Activated T-helper 2 cell treated with anti-CD3 and anti-CD28 coated beads, Interferon-gamma antibody, Interleukin-2, Interleukin-4, amounts not matched to agents 10 μg/mL and 5 μg/mL and 100 μg/mL, durations not matched to agents 14 hours and 24 hours and 36 hours (primary cell): ENCODE measurements around the gene RALY. TPM values are rescaled to one million over a fixed set of nuclear protein-coding genes. Genes with fewer than 3 reads are reported as not detected.

Experiments
- DNase-seq: peaks from one replicate; pipeline ENCODE4 v3.0.0; 2021; ENCODE audit warnings: low spot score
- H3K27ac Mint-ChIP-seq: one replicate; pipeline ENCODE4 v1.8.0; 2021; ENCODE audit warnings: mixed read lengths
- H3K27me3 Mint-ChIP-seq: one replicate; pipeline ENCODE4 v1.8.0; 2021; ENCODE audit warnings: low read depth, mixed read lengths
- H3K36me3 Mint-ChIP-seq: one replicate; pipeline ENCODE4 v1.8.0; 2021; ENCODE audit warnings: low read depth, mixed read lengths
- H3K4me1 Mint-ChIP-seq: one replicate; pipeline ENCODE4 v1.8.0; 2021; ENCODE audit warnings: low read depth, mixed read lengths
- H3K4me3 Mint-ChIP-seq: one replicate; pipeline ENCODE4 v1.8.0; 2021; ENCODE audit warnings: low read depth, mild to moderate bottlenecking, moderate library complexity, mixed read lengths
- H3K9me3 Mint-ChIP-seq: one replicate; pipeline ENCODE4 v1.8.0; 2021; ENCODE audit warnings: mixed read lengths
- intact Hi-C: fragments of 100-400 bp; cut with micrococcal nuclease; formaldehyde crosslinking; loops from one replicate; pipeline ENCODE4 v1.15.1; 2023
- total RNA-seq: library from RNA; stranded (reverse); gene quantifications from 2 replicates; pipeline ENCODE4 v1.2.3, GENCODE V29; 2022

The RALY gene
- total RNA-seq, 1 donor from 2014 or later = 149 TPM

DNA sequence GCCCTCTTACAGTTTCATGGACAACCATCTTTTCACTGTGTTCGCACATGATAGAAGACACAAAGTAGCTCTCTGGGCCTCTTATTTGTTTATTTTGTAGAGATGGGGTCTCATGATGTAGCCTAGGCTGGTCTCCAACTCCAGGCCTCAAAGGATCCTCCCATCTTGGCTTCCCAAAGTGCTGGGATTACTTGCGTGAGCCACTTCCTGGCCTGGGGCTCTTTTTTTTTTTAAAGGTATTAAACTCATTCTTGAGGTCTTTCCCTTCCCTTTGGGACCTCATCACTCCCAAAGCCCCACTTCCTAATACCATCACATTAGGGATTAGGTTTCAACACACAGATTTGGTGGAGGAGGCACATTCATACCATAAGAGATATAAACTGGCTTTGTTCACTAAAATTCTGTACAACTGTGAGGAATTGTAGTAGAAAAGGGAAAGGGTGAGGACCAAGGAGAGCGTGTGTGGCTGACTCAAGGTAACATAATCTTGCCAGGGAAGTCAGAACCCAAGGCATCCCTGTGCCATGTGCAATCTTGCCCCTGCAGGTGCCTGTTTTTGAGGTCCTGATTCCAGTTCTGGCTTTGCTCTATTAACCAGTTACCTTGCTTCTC lies 72.9 kb downstream of the RALY start:
- Mint-ChIP-seq H3K4me3 (no peak overlapping the region), H3K9me3 (no peaks in the 10 kb centered on the region), H3K4me1 (peaks cover 19% of the 10 kb centered on the region), H3K27me3 (no peaks in the 10 kb centered on the region), H3K36me3 (peaks cover 8% of the 10 kb centered on the region), H3K27ac (no peak overlapping the region)
- DNase-seq = no peak
- intact Hi-C loops = no loop called here

DNA sequence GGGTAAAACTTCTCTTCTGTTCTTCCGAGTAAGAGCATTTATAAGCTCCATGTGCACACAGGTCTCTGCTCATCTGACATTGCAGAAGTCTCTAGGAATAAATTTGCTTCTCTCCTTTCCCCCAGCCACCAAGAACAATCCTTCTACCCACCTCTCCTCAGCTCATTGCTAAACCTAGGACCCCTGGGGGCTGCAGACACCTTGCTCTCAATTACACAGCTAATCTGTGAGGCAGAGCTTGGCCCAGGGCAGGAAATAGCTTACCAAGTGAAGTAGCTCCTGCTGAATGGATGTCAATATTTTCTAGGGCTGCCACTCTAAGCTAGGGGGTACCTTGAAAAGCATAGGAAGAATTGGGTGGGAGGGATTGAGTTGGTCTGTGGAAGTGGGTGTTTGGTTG lies 74.3 kb downstream of the RALY start:
- no peaks in the 10 kb centered on the region for H3K27me3 Mint-ChIP-seq
- peaks cover 18% of the 10 kb centered on the region for H3K36me3 Mint-ChIP-seq
- no peaks in the 10 kb centered on the region for H3K9me3 Mint-ChIP-seq
- no peak for DNase-seq
- H3K27ac Mint-ChIP-seq = no peak overlapping the region
- no peak overlapping the region for H3K4me3 Mint-ChIP-seq
- intact Hi-C loops = no loop called here
- peaks cover 12% of the 10 kb centered on the region for H3K4me1 Mint-ChIP-seq

DNA sequence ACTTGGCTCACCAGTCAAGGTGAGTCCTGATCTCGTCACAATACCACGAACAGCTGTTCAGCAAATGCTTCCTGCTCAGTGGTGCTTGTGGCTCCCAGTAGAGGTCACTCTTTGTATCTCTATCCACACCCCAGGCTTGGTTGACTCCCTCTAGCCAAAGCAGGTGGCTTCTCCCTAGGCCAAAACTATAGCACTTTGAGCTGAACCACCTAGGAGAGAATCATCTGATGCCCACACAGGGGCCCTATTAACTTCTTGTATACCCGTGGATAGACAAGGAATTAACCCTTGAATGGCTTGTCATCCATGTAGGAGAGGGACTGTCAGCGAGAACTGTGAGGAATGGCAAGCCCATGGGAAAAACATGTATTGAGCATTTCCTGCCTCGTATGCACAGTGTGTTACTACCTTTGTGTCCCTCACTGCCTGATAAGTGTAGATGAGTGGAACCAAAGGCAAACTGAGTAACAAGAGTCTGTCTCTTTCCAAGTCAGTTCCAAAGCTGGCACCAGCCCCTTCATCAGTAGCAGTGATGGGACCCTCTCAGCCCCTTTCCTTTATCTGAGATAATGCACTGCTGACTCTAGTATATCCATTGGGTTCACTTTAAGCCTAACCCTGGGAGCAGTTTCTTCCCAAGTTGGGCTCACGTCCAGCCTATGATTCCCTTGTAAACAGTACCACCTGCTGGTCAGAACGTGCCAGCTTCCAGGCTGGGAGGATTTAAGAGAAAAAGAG lies 75.8 kb downstream of the RALY start:
- no peak overlapping the region for H3K27ac Mint-ChIP-seq
- H3K9me3 Mint-ChIP-seq = no peaks in the 10 kb centered on the region
- H3K4me1 Mint-ChIP-seq = peaks cover 24% of the 10 kb centered on the region
- no peaks in the 10 kb centered on the region for H3K27me3 Mint-ChIP-seq
- DNase-seq = peak; percentile 37
- peaks cover 24% of the 10 kb centered on the region for H3K36me3 Mint-ChIP-seq
- intact Hi-C loops = loop anchor here (1.0 to 2.0 kb wide), 2 partner anchors 123 to 136 kb away; no protein-coding TSS in a partner anchor
- no peak overlapping the region for H3K4me3 Mint-ChIP-seq

DNA sequence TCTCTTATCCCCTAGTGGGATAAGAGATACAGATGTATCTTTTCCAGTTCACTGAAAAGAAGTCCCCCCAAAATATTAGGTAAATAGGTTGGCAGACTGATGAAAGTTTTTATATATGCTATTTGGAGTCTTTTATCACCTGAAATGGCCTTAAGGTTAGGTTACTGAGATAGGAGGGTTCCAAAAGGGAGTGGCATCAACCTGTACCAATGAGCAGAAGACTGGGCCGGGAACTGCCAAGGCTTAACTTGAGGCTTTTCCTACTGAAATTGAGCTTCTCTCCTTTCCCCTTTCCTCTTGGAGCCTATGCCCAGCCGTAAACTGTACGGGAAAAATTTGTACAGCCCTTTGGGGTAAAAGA lies 76.3 kb downstream of the RALY start:
- no peaks in the 10 kb centered on the region for H3K27me3 Mint-ChIP-seq
- H3K9me3 Mint-ChIP-seq = no peaks in the 10 kb centered on the region
- no peak overlapping the region for H3K4me3 Mint-ChIP-seq
- DNase-seq = no peak
- H3K4me1 Mint-ChIP-seq = peaks cover 25% of the 10 kb centered on the region
- intact Hi-C loops = loop anchor here (2.0 kb wide), 1 partner anchor 123 kb away; no protein-coding TSS in a partner anchor
- H3K27ac Mint-ChIP-seq = no peak overlapping the region
- H3K36me3 Mint-ChIP-seq = peaks cover 22% of the 10 kb centered on the region

DNA sequence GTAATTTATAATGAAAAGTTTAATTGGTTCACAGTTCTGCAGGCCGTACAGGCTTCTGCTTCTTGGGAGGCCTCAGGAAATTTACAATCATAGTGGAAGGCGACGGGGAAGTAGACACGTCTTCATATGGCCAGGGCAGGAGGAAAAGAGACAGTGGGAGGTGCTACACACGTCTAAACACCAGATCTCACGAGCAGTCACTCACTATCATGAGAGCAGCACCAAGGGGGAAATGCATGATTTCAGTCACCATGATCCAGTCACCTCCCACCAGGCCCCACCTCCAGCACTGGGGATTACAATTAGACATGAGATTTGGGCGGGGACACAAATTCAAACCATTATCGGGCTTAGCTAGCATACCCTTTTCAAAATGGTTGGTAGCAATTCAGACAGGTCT lies 77.1 kb downstream of the RALY start:
- Mint-ChIP-seq H3K9me3 (no peaks in the 10 kb centered on the region), H3K4me3 (no peak overlapping the region), H3K27me3 (no peaks in the 10 kb centered on the region), H3K36me3 (peaks cover 24% of the 10 kb centered on the region), H3K27ac (no peak overlapping the region), H3K4me1 (peaks cover 25% of the 10 kb centered on the region)
- DNase-seq = no peak
- intact Hi-C loops = loop anchor here (2.0 kb wide), 1 partner anchor 124 kb away; no protein-coding TSS in a partner anchor

DNA sequence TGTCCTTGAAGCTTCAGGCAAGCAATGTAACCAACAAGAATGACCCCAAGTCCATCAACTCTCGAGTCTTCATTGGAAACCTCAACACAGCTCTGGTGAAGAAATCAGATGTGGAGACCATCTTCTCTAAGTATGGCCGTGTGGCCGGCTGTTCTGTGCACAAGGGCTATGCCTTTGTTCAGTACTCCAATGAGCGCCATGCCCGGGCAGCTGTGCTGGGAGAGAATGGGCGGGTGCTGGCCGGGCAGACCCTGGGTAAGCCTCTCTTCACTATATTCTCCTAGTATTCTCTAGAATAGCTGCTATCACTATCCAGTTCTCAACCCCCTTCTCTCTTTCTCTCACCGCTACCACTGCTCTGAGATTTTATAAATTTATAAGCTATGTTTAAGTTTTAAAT lies 78.4 kb downstream of the RALY start:
- Mint-ChIP-seq H3K27ac (no peak overlapping the region), H3K36me3 (peaks cover 33% of the 10 kb centered on the region), H3K27me3 (no peaks in the 10 kb centered on the region), H3K4me1 (peaks cover 25% of the 10 kb centered on the region), H3K4me3 (no peak overlapping the region), H3K9me3 (no peaks in the 10 kb centered on the region)
- intact Hi-C loops = no loop called here
- DNase-seq = no peak

DNA sequence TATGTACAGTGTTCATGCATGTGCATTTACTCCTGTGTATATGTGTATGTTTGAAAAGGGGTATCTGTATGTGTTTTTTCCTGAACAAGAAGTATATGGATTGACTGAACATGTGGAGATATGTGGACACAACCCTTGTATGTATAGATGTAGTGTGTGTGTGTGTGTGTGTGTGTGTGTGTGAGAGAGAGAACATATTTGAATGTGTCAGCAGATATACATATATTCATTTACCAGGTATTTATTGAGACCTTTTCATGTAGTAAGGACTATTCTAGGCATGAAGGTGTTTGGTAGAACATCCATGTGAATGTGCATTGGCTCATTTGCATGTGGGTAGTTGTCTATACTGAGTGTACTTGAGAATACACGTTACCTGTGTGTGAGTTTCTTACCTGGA lies 79.1 kb downstream of the RALY start:
- no peaks in the 10 kb centered on the region for H3K27me3 Mint-ChIP-seq
- H3K4me1 Mint-ChIP-seq = peaks cover 25% of the 10 kb centered on the region
- DNase-seq = no peak
- peaks cover 33% of the 10 kb centered on the region for H3K36me3 Mint-ChIP-seq
- H3K27ac Mint-ChIP-seq = no peak overlapping the region
- H3K4me3 Mint-ChIP-seq = no peak overlapping the region
- no peaks in the 10 kb centered on the region for H3K9me3 Mint-ChIP-seq
- intact Hi-C loops = no loop called here

DNA sequence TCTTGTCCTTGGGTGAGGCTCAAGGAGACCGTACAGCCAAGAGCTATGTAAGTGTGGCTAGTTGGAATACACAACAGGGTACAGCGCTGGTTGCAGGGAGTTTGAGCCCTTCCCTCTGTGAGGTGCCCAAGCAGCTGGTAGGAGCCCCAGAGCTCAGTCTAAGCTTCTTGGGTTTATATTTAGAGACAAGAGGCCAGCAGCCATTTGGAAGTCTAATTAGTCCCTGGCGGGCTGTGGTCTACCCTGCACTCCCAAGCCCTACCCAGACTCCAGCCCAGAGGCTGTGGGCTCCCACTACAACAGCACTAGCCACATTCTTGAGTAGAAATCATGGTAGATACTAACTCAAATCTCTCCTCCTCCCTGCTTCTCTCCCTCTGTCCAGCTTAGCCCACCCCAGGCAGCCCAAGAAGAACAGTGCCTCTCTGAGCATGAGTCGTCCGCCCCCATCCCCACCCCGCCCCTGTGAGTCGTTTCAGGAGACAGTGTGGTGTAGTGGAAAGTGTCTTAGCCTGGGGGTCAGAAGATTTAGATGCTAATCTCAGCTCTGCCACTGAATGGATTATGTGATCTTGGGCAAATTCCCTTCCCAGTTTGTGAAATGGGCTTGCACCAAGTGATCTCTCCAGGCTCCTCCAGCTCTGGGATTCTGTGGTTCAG lies 80.5 kb downstream of the RALY start:
- intact Hi-C loops = no loop called here
- H3K4me3 Mint-ChIP-seq = no peak overlapping the region
- H3K27me3 Mint-ChIP-seq = no peaks in the 10 kb centered on the region
- H3K36me3 Mint-ChIP-seq = peaks cover 36% of the 10 kb centered on the region
- H3K4me1 Mint-ChIP-seq = peaks cover 20% of the 10 kb centered on the region
- H3K9me3 Mint-ChIP-seq = no peaks in the 10 kb centered on the region
- DNase-seq = no peak
- no peak overlapping the region for H3K27ac Mint-ChIP-seq

DNA sequence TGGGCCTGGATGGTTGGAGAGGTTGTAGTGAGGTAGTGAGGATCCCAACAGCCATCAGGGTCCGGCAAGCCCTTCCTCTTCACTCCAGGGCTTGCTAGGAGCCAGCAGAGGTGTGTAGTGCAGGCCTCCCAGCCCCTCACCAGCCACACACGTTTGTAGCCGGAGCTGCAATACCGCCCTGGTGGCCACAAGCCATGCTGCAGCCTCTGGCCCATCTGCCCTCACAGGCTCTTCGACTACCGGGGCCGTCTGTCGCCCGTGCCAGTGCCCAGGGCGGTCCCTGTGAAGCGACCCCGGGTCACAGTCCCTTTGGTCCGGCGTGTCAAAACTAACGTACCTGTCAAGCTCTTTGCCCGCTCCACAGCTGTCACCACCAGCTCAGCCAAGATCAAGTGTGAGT lies 81.9 kb downstream of the RALY start:
- intact Hi-C loops = no loop called here
- H3K4me3 Mint-ChIP-seq = no peak overlapping the region
- peaks cover 39% of the 10 kb centered on the region for H3K36me3 Mint-ChIP-seq
- no peak overlapping the region for H3K27ac Mint-ChIP-seq
- H3K9me3 Mint-ChIP-seq = no peaks in the 10 kb centered on the region
- no peak for DNase-seq
- H3K27me3 Mint-ChIP-seq = no peaks in the 10 kb centered on the region
- peaks cover 15% of the 10 kb centered on the region for H3K4me1 Mint-ChIP-seq

DNA sequence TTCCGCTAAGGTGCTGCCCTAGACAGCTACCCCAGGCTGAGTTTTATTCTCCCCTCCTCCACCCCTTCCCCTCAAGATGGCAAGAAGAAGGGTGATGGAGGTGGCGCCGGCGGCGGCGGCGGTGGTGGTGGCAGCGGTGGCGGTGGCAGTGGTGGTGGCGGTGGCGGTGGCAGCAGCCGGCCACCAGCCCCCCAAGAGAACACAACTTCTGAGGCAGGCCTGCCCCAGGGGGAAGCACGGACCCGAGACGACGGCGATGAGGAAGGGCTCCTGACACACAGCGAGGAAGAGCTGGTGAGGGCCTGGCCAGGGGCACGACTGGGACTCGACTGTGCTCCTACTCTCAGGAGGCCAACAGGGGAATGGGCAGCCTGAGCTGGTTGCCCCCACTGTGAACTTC lies 83.2 kb downstream of the RALY start:
- intact Hi-C loops = no loop called here
- Mint-ChIP-seq H3K27me3 (no peaks in the 10 kb centered on the region), H3K9me3 (no peaks in the 10 kb centered on the region), H3K4me3 (no peak overlapping the region), H3K4me1 (peaks cover 13% of the 10 kb centered on the region), H3K36me3 (peaks cover 34% of the 10 kb centered on the region), H3K27ac (no peak overlapping the region)
- no peak for DNase-seq

DNA sequence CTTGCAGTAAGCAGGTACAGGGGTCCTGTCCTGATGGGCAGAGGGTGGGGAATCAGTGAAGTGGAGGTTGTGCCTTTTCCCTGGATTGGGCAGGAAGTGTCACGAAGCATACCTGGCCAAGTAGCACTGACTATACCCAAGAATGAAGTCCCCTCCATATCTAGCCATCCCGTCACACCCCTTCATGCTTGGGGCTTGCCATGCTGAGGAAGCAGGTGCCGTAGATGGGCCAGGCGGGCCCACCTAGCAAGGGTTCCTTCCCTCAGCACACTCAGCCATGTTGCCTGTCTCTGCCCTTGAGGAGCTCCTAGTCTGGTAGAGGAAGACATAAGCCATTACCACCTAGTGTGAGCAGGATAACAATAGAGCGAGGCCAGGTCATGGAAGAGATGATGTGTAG lies 84.8 kb downstream of the RALY start:
- Mint-ChIP-seq H3K27ac (peak overlapping the region; percentile 63), H3K36me3 (peaks cover 24% of the 10 kb centered on the region), H3K9me3 (no peaks in the 10 kb centered on the region), H3K4me1 (peaks cover 9% of the 10 kb centered on the region), H3K27me3 (no peaks in the 10 kb centered on the region), H3K4me3 (no peak overlapping the region)
- intact Hi-C loops = no loop called here
- DNase-seq = no peak

DNA sequence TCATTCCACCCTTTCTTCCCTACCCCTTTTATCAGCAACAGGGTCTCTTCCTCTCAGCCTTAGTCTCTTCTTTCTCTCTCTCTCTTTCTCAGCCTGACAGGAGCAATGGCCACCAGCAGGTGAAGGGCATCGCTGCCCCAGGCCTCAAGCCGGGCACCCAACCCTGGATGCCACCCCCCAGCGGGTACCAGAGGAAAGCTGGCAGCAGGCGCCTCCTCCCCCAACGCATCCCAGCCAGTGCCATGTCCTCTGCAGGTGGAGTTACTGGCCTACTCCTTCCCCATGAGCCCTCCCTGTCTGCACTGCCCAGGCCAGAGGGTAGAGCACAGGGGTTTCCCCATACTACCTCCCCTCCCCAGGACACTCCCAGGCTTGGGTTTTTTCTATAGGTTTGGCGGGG lies 86.1 kb downstream of the RALY start:
- Mint-ChIP-seq H3K27ac (no peak overlapping the region), H3K4me3 (no peak overlapping the region), H3K9me3 (no peaks in the 10 kb centered on the region), H3K36me3 (peaks cover 33% of the 10 kb centered on the region), H3K4me1 (no peaks in the 10 kb centered on the region), H3K27me3 (no peaks in the 10 kb centered on the region)
- DNase-seq = no peak
- intact Hi-C loops = no loop called here

DNA sequence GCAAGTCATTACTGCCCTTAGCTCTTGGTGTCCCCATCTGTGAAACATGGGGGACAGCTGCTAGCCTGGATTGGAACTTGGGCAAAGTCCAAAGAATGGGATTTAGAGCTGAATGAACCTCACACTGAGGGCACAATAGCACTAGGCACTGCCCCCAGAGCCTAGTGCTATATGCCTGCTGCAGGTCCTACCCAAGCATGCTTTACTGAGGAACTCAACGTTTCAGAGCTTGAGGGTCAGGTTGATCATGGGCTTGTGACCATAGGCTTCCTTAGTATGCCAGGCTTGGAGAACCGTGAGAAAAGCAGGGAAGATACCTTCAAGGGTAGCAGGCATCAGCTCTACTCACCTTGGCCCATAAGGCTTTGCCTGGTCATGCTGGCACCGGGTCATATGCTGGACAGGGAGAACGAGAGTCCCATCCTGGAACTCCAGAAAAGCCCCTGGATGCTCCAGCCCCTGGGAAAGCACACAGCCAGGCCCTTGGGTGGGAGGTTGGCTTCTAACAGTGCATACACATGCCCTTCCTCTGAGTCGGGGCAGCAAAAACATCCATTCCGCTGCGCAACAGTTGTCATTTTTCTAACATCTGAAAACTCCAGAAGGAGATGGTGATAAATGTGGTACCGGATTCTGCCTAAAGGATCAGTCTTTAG lies 88.6 kb downstream of the RALY start:
- Mint-ChIP-seq H3K36me3 (peaks cover 38% of the 10 kb centered on the region), H3K4me3 (no peak overlapping the region), H3K27me3 (no peaks in the 10 kb centered on the region), H3K4me1 (no peaks in the 10 kb centered on the region), H3K27ac (no peak overlapping the region), H3K9me3 (no peaks in the 10 kb centered on the region)
- intact Hi-C loops = no loop called here
- DNase-seq = no peak
